K562 (cell line): ENCODE results near the gene LILRA2. TPM values are rescaled to one million over a fixed set of nuclear protein-coding genes. Genes with fewer than 3 reads are reported as not detected.
"Not testable (repeated sequence)": the region's sequence is repeated elsewhere in the genome, so short reads cannot be mapped to it uniquely, and the experiment has no call there.

Source experiments
- ATAC-seq: fragments of 200-7000 bp; cut with Tn5 transposase; 3 replicates; pipeline ENCODE4 v1.9.1; 2020; ENCODE audit warnings: moderate library complexity
- BruUV-seq: library from RNA; stranded (reverse); fragments of 400-500 nt; replicated peaks from 2 replicates; lab custom pipeline; 2021; lab: Mats Ljungman, UMichigan
- CTCF ChIA-PET: fragments of 300-600 bp; formaldehyde crosslinking; extraction: SDS; loops from one replicate; lab custom pipeline; 2021; ENCODE audit warnings: low intra/inter-chr PET ratio; lab: Yijun Ruan, JAX
- POLR2A ChIA-PET: fragments of 300-600, 350-650 bp; sonication (Branson Sonifier 250); formaldehyde crosslinking; extraction: SDS; loops from one replicate; lab custom pipeline; 2021; ENCODE audit warnings: antibody characterized with exemption, inconsistent platforms; lab: Yijun Ruan, JAX
- DNase-seq, 4 experiments: peaks; one replicate each; pipeline versions ENCODE4 v3.0.0 to v3.0.0-alpha.2; 2011 to 2018; ENCODE audit warnings: low spot score in 3 of 4, mixed read lengths in 3 of 4; ENCODE audit errors: extremely low read depth in 1 of 4
- FAIRE-seq: peaks from 2 replicates; lab custom pipeline; 2011; peaks lifted over from hg19 to GRCh38; lab: Jason Lieb, UNC
- H2AFZ ChIP-seq: 2 replicates; pipeline ENCODE4 v1.6.0; 2011; ENCODE audit warnings: low read depth, low read length, control low read depth, inconsistent platforms
- H3K27ac ChIP-seq: fragments of 200-600 bp; 3 replicates; pipeline ENCODE4 v1.8.0; 2011; ENCODE audit warnings: low read depth, mild to moderate bottlenecking, control low read depth, inconsistent platforms, low read length, moderate library complexity, mixed read lengths; ENCODE audit errors: extremely low read depth
- H3K27me3 ChIP-seq, 2 experiments: fragments of 300-600 bp in 1 of 2; 2 replicates in 1 of 2; 3 replicates in 1 of 2; pipeline versions ENCODE4 v1.6.0 to v1.8.0; 2011; ENCODE audit warnings: inconsistent platforms in 2 of 2, low read length in 2 of 2, mild to moderate bottlenecking in 1 of 2, mixed read lengths in 1 of 2, moderate library complexity in 1 of 2; ENCODE audit not compliant: control insufficient read depth in 2 of 2, insufficient read depth in 2 of 2
- H3K36me3 ChIP-seq: fragments of 300-600 bp; 3 replicates; pipeline ENCODE4 v1.8.0; 2011; ENCODE audit warnings: mild to moderate bottlenecking, low read length, inconsistent platforms; ENCODE audit not compliant: control insufficient read depth, insufficient read depth
- H3K4me1 ChIP-seq, 2 experiments: fragments of 200-600 bp in 1 of 2; replicated peaks in 1 of 2; 2 replicates in 1 of 2; 3 replicates in 1 of 2; pipeline versions ENCODE4 v1.5.1 to v1.8.0; 2011; ENCODE audit warnings: inconsistent platforms in 2 of 2, low read length in 2 of 2, mild to moderate bottlenecking in 1 of 2, mixed read lengths in 1 of 2, moderate library complexity in 1 of 2; ENCODE audit not compliant: control insufficient read depth in 2 of 2, insufficient read depth in 2 of 2
- H3K4me2 ChIP-seq: 2 replicates; pipeline ENCODE4 v1.6.1; 2011; ENCODE audit warnings: low read length, control low read depth, inconsistent platforms, mixed read lengths; ENCODE audit not compliant: insufficient read depth
- H3K4me3 ChIP-seq: fragments of 200-600 bp; sonication (generic), shearing (Covaris generic); 2 replicates; pipeline ENCODE4 v1.5.1; 2016; ENCODE audit warnings: control low read depth, inconsistent platforms
- H3K79me2 ChIP-seq: fragments of 200-600 bp; 3 replicates; pipeline ENCODE4 v1.8.0; 2011; ENCODE audit warnings: low read length, inconsistent platforms; ENCODE audit not compliant: control insufficient read depth, insufficient read depth
- H3K9ac ChIP-seq, 2 experiments: 2 replicates each; pipeline versions ENCODE4 v1.6.0 to v1.6.1; 2011; ENCODE audit warnings: low read depth in 2 of 2, low read length in 2 of 2, control low read depth in 1 of 2, inconsistent platforms in 1 of 2, mild to moderate bottlenecking in 1 of 2, mixed read lengths in 1 of 2; ENCODE audit not compliant: insufficient read depth in 1 of 2
- H3K9me1 ChIP-seq: one replicate; pipeline ENCODE4 v1.6.0; 2011; ENCODE audit warnings: inconsistent platforms, mild to moderate bottlenecking, low read length, moderate library complexity; ENCODE audit not compliant: control insufficient read depth, insufficient read depth
- H3K9me3 ChIP-seq: replicated peaks from 2 replicates; pipeline ENCODE4 v1.5.1; 2011; ENCODE audit warnings: low read depth, low read length, inconsistent platforms; ENCODE audit not compliant: control insufficient read depth, insufficient read depth
- H4K20me1 ChIP-seq: replicated peaks from 2 replicates; pipeline ENCODE4 v1.6.1; 2011; ENCODE audit warnings: low read length, inconsistent platforms, mixed read lengths; ENCODE audit not compliant: control insufficient read depth, insufficient read depth
- WGBS: fragments of 100-300 bp; shearing (Covaris generic); methylation state at CpG from one replicate; pipeline ENCODE4 v1.1.6; 2016; ENCODE audit warnings: low coverage, mixed read lengths; ENCODE audit not compliant: insufficient coverage; ENCODE audit errors: missing lambda C conversion rate; 5-methylcytosine and 5-hydroxymethylcytosine counted together
- in situ Hi-C: fragments of 300-500 bp; cut with MboI; formaldehyde crosslinking; loops from 4 replicates; pipeline ENCODE4 v1.15.0; 2018; ENCODE audit warnings: inconsistent platforms, mixed read lengths
- intact Hi-C: fragments of 100-400 bp; cut with micrococcal nuclease; formaldehyde crosslinking; loops from 2 replicates; pipeline ENCODE4 v1.14.2; 2022
- polyA plus RNA-seq, 8 experiments: library from polyadenylated mRNA; depleted of rRNA in 4 of 8; stranded (reverse) in 5 of 8; unstranded in 3 of 8; fragments of >200 nt; fragmentation: Nextera tagmentation in 2 of 8; fragmentation: Illumina TruSeq in 1 of 8; extraction: Ambion mirVana in 2 of 8; extraction: Trizol in 1 of 8; gene quantifications; 2 replicates each; pipeline versions ENCODE4 v1.2.1 to v1.2.3, GENCODE V29; 2011 to 2014; ENCODE audit warnings: inconsistent platforms in 1 of 8, missing spikeins in 1 of 8
- total RNA-seq, 7 experiments: library from RNA; depleted of rRNA in 6 of 7; stranded (reverse); fragments of >200 nt in 6 of 7; fragmentation: Illumina TruSeq in 2 of 7; extraction: Trizol in 2 of 7; gene quantifications; 2 replicates each; pipeline versions ENCODE4 v1.2.1 to v1.2.3, GENCODE V29; 2011 to 2021; ENCODE audit warnings: low replicate concordance in 1 of 7
- TF ChIP-seq, protein P1 (sequence below), 2 experiments: fragments of 450-650 bp; formaldehyde crosslinking in 1 of 2; IDR thresholded peaks; 2 replicates each; pipeline versions ENCODE4 v1.4.0 to v1.6.1; 2014 to 2020; ENCODE audit warnings: mild to moderate bottlenecking in 2 of 2, borderline replicate concordance in 1 of 2, low read depth in 1 of 2

LILRA2 gene
- total and polyA plus RNA-seq, 9 of the 15 experiments (the other 6 are each of a cell fraction or from before 2014, with no cell fraction given): 0.32 to 2.1 (median 0.96) TPM

- DNase-seq, H3K4me3 ChIP-seq, BruUV-seq, H3K4me1 ChIP-seq, H3K27ac ChIP-seq, H3K9me3 ChIP-seq, H3K79me2 ChIP-seq, in situ Hi-C loops, CTCF ChIA-PET, ATAC-seq, H3K36me3 ChIP-seq, H3K9ac ChIP-seq, intact Hi-C loops, H3K4me2 ChIP-seq, H4K20me1 ChIP-seq, FAIRE-seq, H3K9me1 ChIP-seq, H2AFZ ChIP-seq: not testable (repeated sequence)
- POLR2A ChIA-PET: interaction anchor here (1.2 kb wide), 1 partner anchor 9 kb away, joined by 3 read pairs; no protein-coding TSS in a partner anchor
- peaks cover 3 to 32% of the 10 kb centered on the region in 2 experiments; a peak in 3 of 5 replicates for H3K27me3 ChIP-seq
- TF ChIP-seq, protein P1, sequence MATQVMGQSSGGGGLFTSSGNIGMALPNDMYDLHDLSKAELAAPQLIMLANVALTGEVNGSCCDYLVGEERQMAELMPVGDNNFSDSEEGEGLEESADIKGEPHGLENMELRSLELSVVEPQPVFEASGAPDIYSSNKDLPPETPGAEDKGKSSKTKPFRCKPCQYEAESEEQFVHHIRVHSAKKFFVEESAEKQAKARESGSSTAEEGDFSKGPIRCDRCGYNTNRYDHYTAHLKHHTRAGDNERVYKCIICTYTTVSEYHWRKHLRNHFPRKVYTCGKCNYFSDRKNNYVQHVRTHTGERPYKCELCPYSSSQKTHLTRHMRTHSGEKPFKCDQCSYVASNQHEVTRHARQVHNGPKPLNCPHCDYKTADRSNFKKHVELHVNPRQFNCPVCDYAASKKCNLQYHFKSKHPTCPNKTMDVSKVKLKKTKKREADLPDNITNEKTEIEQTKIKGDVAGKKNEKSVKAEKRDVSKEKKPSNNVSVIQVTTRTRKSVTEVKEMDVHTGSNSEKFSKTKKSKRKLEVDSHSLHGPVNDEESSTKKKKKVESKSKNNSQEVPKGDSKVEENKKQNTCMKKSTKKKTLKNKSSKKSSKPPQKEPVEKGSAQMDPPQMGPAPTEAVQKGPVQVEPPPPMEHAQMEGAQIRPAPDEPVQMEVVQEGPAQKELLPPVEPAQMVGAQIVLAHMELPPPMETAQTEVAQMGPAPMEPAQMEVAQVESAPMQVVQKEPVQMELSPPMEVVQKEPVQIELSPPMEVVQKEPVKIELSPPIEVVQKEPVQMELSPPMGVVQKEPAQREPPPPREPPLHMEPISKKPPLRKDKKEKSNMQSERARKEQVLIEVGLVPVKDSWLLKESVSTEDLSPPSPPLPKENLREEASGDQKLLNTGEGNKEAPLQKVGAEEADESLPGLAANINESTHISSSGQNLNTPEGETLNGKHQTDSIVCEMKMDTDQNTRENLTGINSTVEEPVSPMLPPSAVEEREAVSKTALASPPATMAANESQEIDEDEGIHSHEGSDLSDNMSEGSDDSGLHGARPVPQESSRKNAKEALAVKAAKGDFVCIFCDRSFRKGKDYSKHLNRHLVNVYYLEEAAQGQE (IDR thresholded peaks at IDR 0.05; ENCODE audit: borderline replicate concordance): 0 out of 2 replicates have a peak, but pooled peaks have one; percentile 18
- TF ChIP-seq, protein P1 (CRISPR knock-in tag; IDR thresholded peaks at IDR 0.05; ENCODE audit: low read depth): not testable (repeated sequence)
- 2% methylated on average over 4 of the region's 4 CpGs for WGBS
Observed at GRCh38 chr19:54627912-54628311, 54.3 kb downstream of the LILRA2 start.

- H3K79me2 ChIP-seq, H3K4me3 ChIP-seq, H3K9me3 ChIP-seq, H3K4me1 ChIP-seq, BruUV-seq, ATAC-seq, intact Hi-C loops, H4K20me1 ChIP-seq, H2AFZ ChIP-seq, H3K9ac ChIP-seq, FAIRE-seq, POLR2A ChIA-PET, H3K4me2 ChIP-seq, H3K27ac ChIP-seq, H3K9me1 ChIP-seq, DNase-seq, H3K36me3 ChIP-seq, CTCF ChIA-PET: not testable (repeated sequence)
- under 1% methylated on average over 8 of the region's 9 CpGs for WGBS
- in situ Hi-C loops: loop anchor here (5.0 kb wide), 1 partner anchor 348 kb away; the partner anchor contains the start of gene LILRB2
- H3K27me3 ChIP-seq: peaks cover 3 to 36% of the 10 kb centered on the region in 2 experiments; a peak in 3 of 5 replicates
Observed at GRCh38 chr19:54630262-54630661, 56.7 kb downstream of the LILRA2 start, which contains the start of gene LILRB1. TSS of gene LILRB1 (plus strand) at chr19:54630484. CDS start at chr19:54631074, 590 bp downstream.
